NAMALWA (cell line): ENCODE data around the gene FNIP1.
"Not testable (repeated sequence)": the region's sequence is repeated elsewhere in the genome, so short reads cannot be mapped to it uniquely, and the experiment has no call there.

Experiments
- DNase-seq: peaks from one replicate; pipeline ENCODE4 v3.0.0-alpha.2; 2015; ENCODE audit warnings: low spot score

FNIP1 gene

GRCh38 chr5:131786900-131787692 lies 9.7 kb downstream of the FNIP1 start:
- DNase-seq: no peak

DNA sequence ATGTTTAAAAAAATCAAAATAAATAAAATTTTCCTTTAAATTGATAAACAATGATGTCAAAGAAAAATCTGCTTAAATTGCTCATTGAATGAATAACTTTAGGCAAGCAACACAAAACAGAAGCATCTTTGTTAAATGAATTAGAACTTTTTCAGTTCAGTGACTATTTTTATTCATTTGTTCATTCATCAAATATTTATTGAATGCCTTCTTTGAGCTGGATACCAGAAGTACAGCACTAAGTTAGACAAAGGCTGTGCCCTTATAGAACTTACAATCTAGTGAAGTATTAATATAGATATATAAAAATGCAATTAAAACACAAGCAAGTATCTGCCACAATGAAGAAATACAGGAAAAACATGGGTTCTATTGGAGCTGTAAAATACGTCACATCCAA lies 10.8 kb downstream of the FNIP1 start:
- no peak for DNase-seq

DNA sequence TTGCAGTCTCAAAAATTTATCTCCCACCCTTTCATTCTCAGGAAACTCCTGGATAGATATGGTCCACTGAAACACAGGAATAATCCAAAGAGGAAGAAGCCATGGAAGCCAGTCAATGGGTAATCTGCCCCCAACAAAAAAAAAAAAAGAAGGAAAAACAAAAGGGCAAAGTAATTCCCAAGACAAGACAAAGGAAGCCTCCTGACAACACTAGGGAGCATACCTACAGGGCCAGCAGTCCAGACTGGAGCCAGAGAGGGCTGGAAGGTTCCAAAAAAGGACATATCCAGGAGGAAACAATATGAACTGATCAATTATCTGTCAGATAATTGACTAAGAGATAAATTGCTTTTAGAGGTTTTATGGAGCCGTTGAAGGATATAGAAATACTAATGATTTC lies 12.9 kb downstream of the FNIP1 start:
- DNase-seq: no peak

DNA sequence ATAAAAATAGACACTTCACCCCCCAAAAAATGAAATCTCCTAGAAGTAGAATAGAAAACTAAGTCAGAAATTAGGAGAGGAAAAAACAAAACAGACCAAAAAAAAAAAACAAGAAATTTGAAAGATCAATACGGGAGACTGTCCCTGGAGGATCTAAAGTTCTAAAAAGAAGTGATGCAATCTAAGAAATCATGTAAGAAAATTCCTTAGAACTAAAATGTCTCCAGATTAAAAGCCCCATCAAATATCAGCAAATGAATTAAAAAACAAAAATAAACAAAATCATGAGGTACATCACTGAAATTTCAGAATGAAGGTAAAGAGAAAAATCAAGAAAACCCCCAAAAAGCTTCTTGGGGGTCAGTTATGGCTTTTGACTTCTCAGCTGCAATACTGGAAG lies 13.5 kb downstream of the FNIP1 start:
- no peak for DNase-seq

DNA sequence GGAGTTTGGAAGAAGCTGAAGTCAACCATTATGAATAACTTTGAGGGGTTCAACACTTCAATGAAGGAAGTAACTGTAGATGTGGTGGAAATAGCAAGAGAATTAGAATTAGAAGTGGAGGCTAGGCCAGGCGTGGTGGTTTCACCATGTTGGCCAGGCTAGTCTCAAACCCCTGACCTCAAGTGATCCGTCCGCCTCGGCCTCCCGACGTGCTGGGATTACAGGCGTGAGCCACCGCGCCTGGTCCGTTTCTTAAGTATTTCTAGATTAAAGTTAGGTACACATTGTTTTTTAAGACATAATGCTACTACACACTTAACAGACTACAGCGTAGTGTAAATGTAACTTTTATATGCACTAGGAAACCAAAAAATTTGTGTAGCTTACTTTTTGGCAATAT lies 14.1 kb downstream of the FNIP1 start:
- DNase-seq: no peak

- DNase-seq: not testable (repeated sequence)
Observed at GRCh38 chr5:131778141-131778540, 18.7 kb downstream of the FNIP1 start.

DNA sequence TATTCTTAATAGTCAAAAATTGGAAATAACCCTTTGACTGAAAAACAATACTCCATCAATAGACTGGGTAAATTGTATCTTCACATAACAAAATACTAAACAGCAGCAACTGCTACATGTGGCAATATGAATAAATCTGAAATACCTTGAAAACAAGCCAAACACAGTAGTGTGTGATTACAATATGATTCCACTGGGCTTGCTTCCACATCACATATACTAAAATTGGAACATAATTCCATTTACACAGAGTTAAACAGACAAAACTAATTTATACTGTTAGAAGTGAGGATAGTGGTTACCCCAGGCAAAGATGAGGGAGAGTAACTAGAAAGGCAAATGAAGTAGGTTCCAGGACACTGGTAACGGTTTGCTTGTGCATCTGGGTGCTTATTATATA lies 20.4 kb downstream of the FNIP1 start:
- no peak for DNase-seq

DNA sequence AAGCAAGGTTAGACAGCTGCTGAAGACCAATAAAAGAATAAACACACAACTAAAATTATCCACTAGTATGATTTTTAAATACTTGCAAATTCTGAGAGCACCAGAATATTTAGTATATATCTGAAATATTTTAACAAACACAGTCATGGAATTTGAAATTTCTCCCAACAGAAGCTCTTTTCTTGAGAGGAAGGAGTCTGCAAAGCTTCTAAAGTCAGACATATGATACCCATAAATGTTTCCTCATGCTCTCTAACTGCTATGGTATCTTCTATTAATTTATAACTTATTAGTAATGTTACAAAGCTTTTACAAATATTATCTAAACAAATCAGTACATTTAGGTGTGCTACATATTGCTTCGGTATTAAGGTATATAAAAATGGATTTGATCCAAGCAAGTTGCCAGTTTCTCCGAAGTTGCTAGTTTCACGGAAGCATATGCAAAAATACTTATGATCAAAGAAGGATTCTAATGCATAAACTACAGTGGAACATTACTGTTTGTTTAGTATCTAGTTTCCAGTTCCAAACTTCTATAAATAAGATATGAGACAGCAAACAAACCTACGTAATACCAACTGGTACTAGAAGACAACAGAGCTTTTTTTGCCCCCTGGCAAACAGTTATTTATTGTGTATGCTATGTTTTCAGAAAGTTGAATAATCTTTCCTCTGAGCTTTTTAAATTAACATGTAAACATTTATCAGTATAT lies 22.0 kb downstream of the FNIP1 start:
- no peak for DNase-seq

DNA sequence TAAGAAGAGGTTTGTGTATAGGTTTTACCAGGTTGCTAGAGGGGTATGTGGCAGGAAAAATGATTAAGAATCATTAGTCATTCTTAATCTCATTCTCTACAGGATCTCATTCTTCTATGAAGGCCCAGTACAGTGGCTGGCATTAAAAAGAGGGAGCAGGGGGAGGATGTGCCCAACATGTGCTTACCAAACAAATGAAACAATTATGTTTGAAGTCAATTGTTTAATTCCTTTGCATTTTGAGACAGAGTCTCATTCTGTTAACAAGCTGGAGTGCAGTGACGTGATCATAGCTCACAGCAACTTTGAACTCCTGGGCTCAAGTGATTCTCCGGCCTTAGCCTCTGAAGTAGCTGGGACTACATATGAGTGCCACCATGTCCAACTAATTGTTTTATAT lies 23.0 kb downstream of the FNIP1 start:
- no peak for DNase-seq

DNA sequence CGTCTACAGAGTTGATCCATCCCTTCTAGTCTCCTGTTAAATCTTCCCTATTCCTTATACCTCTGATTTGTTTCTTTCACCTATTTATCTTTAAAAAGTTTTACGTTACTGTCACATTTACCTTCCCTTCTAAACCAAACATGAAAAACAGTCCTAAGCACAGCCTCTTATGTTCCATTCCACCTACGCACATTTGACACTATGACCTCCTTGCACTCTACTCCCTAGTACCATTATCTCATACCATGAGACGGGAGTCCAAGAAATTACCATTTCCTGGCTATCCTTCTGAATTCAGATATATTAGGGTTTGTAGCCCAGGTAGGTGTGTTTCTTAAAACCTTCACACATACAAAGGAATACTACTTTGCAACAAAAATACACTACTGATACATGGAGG lies 25.1 kb downstream of the FNIP1 start:
- no peak for DNase-seq

DNA sequence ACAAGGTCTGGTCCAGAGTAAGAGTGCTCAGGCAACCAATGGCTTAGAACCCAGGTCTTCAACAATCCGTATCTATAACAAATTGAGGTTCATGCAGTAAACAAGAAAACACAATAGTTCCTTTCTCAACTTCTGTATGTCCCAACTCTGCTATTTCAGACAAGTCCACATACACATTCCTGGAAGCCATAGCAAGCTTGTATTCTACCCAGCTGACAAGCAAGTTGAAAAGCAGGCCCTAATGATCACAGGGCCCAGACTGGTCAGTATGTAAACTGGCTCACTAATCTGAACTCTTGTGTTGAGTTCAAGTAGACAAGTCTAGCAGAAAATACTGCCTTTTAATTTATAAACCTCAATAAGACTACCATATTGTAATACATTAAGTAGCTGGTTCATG lies 26.9 kb downstream of the FNIP1 start:
- DNase-seq: no peak

- DNase-seq: no peak
Observed at GRCh38 chr5:131769336-131769735, 27.5 kb downstream of the FNIP1 start.

DNA sequence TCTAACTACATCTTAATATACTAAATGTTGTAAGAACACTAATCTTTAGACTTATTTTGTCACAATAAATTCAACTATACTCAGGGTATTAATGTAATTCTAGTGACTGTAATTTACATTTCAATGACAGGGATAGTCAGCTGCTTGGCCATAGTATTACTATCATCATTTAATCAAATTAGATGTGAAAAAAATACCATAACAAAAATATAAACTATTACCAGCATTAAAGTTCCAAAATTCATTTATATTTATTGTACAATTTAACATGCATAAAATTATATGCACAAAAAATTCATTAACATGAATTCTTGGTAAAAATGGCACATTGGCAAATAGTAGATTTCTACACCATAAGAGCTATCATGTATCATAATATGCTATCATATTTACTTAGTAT lies 28.9 kb downstream of the FNIP1 start:
- DNase-seq: no peak

GRCh38 chr5:131766689-131767088 lies 30.1 kb downstream of the FNIP1 start:
- no peak for DNase-seq

GRCh38 chr5:131765261-131765660 lies 31.6 kb downstream of the FNIP1 start:
- DNase-seq: no peak

DNA sequence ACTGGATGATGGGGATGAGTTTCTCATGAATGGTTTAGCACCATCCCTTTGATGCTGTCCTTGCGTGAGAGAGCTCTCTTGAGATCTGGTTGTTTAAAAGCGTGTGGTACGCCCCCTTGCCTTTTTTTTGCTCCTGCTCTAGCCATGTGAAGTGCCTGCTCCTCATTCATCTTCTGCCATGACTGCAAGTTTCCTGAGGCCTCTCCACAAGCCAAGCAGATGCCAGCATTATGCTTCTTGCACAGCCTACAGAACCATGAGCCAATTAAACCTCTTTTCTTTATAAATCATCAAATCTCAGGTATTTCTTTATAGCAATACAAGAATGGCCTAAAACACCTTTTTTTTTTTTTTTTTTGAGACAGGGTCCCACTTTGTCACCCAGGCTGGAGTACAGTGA lies 32.8 kb downstream of the FNIP1 start:
- DNase-seq: no peak

DNA sequence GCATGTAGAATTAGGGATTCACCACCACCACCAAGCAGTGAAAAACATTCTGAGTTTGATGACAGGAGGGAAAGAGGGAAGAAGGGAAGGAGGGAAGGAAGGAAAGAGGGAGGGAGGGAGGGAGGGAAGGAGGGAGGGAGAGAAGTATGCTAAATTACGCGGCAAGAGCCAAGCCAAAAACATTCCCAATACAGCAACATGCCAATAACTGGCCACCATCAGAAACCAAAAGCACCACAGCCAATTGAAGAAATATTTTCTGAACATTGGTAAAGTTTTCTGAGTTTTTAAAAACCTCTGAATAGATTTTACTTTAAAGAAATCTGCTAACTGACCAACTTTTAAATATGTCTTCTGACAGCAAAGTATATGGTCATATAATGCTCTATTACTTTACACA lies 36.0 kb downstream of the FNIP1 start:
- no peak for DNase-seq

DNA sequence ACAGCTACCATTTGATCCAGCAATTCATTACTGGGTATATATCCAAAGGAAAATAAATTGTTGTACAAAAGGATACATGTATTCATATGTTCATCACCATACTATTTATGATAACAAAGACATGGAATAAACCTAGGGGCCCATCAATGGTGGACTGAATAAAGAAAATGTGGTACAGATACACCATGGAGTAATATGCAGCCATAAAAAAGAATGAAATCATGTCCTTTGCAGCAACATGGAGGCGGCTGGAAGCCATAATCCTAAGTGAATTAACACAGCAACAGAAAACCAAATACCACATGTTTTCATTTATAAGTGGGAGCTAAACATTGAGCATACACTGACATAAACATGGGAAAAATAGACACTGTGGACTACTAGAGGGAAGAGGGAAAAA lies 37.1 kb downstream of the FNIP1 start:
- no peak for DNase-seq

GRCh38 chr5:131758520-131758900 lies 38.3 kb downstream of the FNIP1 start:
- peak; percentile 25 for DNase-seq

- no peak for DNase-seq
Observed at GRCh38 chr5:131757830-131758519, 38.8 kb downstream of the FNIP1 start.

DNA sequence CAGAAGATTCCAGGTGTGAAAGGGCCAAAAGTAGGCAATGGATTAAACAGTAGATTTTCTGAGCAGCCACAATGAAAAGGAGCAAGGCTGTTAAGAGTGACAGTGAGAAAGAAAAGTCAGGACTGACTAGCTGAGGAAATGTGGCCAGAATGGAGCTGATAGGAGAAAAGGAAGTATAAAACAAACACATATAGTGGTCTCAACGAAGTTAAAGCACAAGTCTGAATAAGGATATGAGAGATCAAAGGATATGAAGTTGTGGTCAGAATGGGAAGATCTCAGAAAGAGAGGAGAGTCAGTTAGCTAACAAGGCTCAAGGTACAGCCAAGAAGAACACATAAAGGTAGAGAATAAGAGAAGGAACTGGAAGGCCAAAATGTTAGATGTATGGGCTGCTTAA lies 39.9 kb downstream of the FNIP1 start:
- DNase-seq: no peak

DNA sequence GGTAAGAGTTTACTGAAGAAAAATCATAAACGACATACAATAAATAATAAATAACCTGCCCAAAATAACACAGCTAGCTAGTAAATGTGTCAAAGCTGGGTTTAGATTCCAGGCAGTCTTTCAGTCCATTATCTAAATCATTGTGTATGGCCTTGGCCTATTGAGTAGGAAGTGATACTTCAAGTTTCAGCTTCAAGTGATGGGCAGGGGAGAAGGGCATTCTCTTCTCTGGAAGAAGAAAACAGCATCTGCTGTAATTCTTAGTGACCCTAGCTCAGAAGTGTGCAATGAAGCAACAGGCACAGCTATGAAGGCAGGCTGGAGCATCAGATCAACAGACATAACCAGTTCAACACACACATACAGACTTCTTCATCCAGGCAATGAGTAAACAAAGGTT lies 42.5 kb downstream of the FNIP1 start:
- no peak for DNase-seq

DNA sequence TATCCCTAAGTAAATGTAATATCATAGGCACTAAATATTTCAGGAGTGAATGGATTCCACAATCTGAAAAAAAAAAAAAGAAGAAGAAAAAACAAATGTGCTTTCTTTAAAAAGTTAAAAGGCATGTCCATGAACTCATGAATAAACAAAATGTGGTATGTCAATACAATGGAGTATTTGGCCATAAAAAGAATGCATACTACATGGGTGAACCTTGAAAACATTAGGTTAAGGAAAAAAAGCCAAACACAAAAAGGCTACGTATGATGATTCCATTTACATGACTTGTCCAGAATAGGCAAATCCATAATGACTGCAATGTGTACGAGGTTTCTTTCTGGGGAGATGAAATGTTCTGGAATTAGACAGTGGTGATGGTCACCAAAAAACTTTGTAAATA lies 45.3 kb downstream of the FNIP1 start:
- no peak for DNase-seq
